Endothelial cell of umbilical vein (primary cell): ENCODE results near the gene REEP2. TPM values are rescaled to one million over a fixed set of nuclear protein-coding genes. Genes with fewer than 3 reads are reported as not detected.

Source experiments
- BruUV-seq: library from RNA; stranded (reverse); fragments of 400-500 nt; replicated peaks from 2 replicates; lab custom pipeline; 2021; lab: Mats Ljungman, UMichigan
- CTCF ChIA-PET: fragments of 300-600, 350-600 bp; sonication (Branson Sonifier 250); formaldehyde crosslinking; loops from one replicate; lab custom pipeline; 2021; ENCODE audit warnings: antibody characterized with exemption, inconsistent platforms; lab: Charles Lee
- POLR2A ChIA-PET: fragments of 300-600, 350-600 bp; sonication (Branson Sonifier 250); formaldehyde crosslinking; loops from one replicate; lab custom pipeline; 2021; ENCODE audit warnings: antibody characterized with exemption, inconsistent platforms; lab: Charles Lee
- DNase-seq: peaks from one replicate; pipeline ENCODE4 v3.0.0-alpha.2; 2011; ENCODE audit warnings: low read depth, low spot score
- FAIRE-seq: peaks from 2 replicates; lab custom pipeline; 2011; peaks lifted over from hg19 to GRCh38; lab: Jason Lieb, UNC
- H2AFZ ChIP-seq: 2 replicates; pipeline ENCODE4 v1.6.0; 2012; ENCODE audit warnings: low read depth, low read length, control low read depth, inconsistent platforms
- H3K27ac ChIP-seq: 2 replicates; pipeline ENCODE4 v1.5.1; 2011; ENCODE audit warnings: low read depth, mild to moderate bottlenecking, control low read depth, low read length, moderate library complexity; ENCODE audit not compliant: insufficient read depth
- H3K27me3 ChIP-seq, 2 experiments: 2 replicates each; pipeline versions ENCODE4 v1.6.0 to v1.6.1; 2011; ENCODE audit warnings: low read length in 2 of 2, mixed read lengths in 1 of 2; ENCODE audit not compliant: control insufficient read depth in 2 of 2, insufficient read depth in 2 of 2
- H3K36me3 ChIP-seq, 2 experiments: 2 replicates in 1 of 2; 3 replicates in 1 of 2; pipeline ENCODE4 v1.5.1; 2011; ENCODE audit warnings: low read length in 2 of 2, mild to moderate bottlenecking in 1 of 2, moderate library complexity in 1 of 2; ENCODE audit not compliant: control insufficient read depth in 2 of 2, insufficient read depth in 2 of 2; ENCODE audit errors: extremely low read depth in 1 of 2
- H3K4me1 ChIP-seq: 3 replicates; pipeline ENCODE4 v1.5.1; 2011; ENCODE audit warnings: mild to moderate bottlenecking, low read length; ENCODE audit not compliant: control insufficient read depth, insufficient read depth; ENCODE audit errors: extremely low read depth
- H3K4me2 ChIP-seq: 2 replicates; pipeline ENCODE4 v1.6.1; 2011; ENCODE audit warnings: low read length, control low read depth, mixed read lengths; ENCODE audit not compliant: insufficient read depth
- H3K4me3 ChIP-seq, 3 experiments: fragments of 200-600 bp in 1 of 3; sonication (generic), shearing (Covaris generic) in 1 of 3; replicated peaks in 1 of 3; 2 replicates each; pipeline ENCODE4 v1.5.1; 2011 to 2016; ENCODE audit warnings: control low read depth in 3 of 3, low read length in 3 of 3, mild to moderate bottlenecking in 2 of 3, inconsistent platforms in 1 of 3, low read depth in 1 of 3, moderate library complexity in 1 of 3; ENCODE audit not compliant: insufficient read depth in 1 of 3
- H3K79me2 ChIP-seq: 2 replicates; pipeline ENCODE4 v1.6.0; 2012; ENCODE audit warnings: low read length, inconsistent platforms; ENCODE audit not compliant: control insufficient read depth, insufficient read depth
- H3K9ac ChIP-seq: replicated peaks from 2 replicates; pipeline ENCODE3; 2011; ENCODE audit warnings: low read length, control low read depth; ENCODE audit not compliant: insufficient read depth; ENCODE audit errors: extremely low read depth
- H3K9me1 ChIP-seq: replicated peaks from 3 replicates; pipeline ENCODE4 v1.6.0; 2011; ENCODE audit warnings: mild to moderate bottlenecking, low read length; ENCODE audit not compliant: control insufficient read depth, insufficient read depth; ENCODE audit errors: extremely low read depth
- H3K9me3 ChIP-seq: replicated peaks from 2 replicates; pipeline ENCODE4 v1.5.1; 2012; ENCODE audit warnings: low read length, inconsistent platforms; ENCODE audit not compliant: control insufficient read depth, insufficient read depth
- H4K20me1 ChIP-seq: replicated peaks from 2 replicates; pipeline ENCODE3; 2011; ENCODE audit warnings: mild to moderate bottlenecking, low read length; ENCODE audit not compliant: control insufficient read depth, insufficient read depth; ENCODE audit errors: extremely low read depth
- EZH2 ChIP-seq: IDR thresholded peaks from 2 replicates; pipeline ENCODE4 v1.6.1; 2012; ENCODE audit warnings: borderline replicate concordance, low read depth, mild to moderate bottlenecking, moderate library complexity, low read length, inconsistent platforms; ENCODE audit not compliant: severe bottlenecking
- FOS ChIP-seq: IDR thresholded peaks from 2 replicates; pipeline ENCODE4 v1.6.1; 2011; ENCODE audit warnings: mild to moderate bottlenecking, low read length, moderate library complexity, borderline replicate concordance; ENCODE audit not compliant: insufficient read depth
- GATA2 ChIP-seq: IDR thresholded peaks from 2 replicates; pipeline ENCODE4 v1.7.0; 2011; ENCODE audit warnings: low read depth, mild to moderate bottlenecking, moderate library complexity, mixed read lengths, low read length; ENCODE audit not compliant: insufficient read length, insufficient read depth
- JUN ChIP-seq: IDR thresholded peaks from 2 replicates; pipeline ENCODE4 v1.6.1; 2011; ENCODE audit warnings: borderline replicate concordance, low read depth; ENCODE audit not compliant: insufficient read length, insufficient read depth
- MYC ChIP-seq: IDR thresholded peaks from one replicate; pipeline ENCODE4 v1.6.1; 2011; ENCODE audit warnings: mild to moderate bottlenecking, low read depth, low read length
- POLR2A ChIP-seq: IDR thresholded peaks from 2 replicates; pipeline ENCODE4 v1.6.1; 2012; ENCODE audit warnings: low read depth, mild to moderate bottlenecking, control low read depth, low read length
- POLR2AphosphoS5 ChIP-seq: IDR thresholded peaks from 2 replicates; pipeline ENCODE4 v1.6.1; 2012; ENCODE audit warnings: low read depth, mild to moderate bottlenecking, control low read depth, low read length, moderate library complexity; ENCODE audit not compliant: insufficient read depth
- dilution Hi-C: fragments of 300-500 bp; cut with MboI; formaldehyde crosslinking; loops from one replicate; pipeline ENCODE4 v1.15.0; 2019; ENCODE audit warnings: low sequenced_read_pairs; ENCODE audit not compliant: extremely low pct_ligation_motif_present
- intact Hi-C: fragments of 100-400 bp; cut with micrococcal nuclease; formaldehyde crosslinking; loops from one replicate; pipeline ENCODE4 v1.10.0; 2022
- polyA plus RNA-seq, 4 experiments: library from polyadenylated mRNA; depleted of rRNA in 3 of 4; stranded (reverse) in 3 of 4; unstranded in 1 of 4; fragments of >200 nt; gene quantifications; 2 replicates each; pipeline versions ENCODE4 v1.2.1 to v1.2.3, GENCODE V29; 2011 to 2012; ENCODE audit warnings: missing spikeins in 1 of 4
- total RNA-seq: library from RNA; stranded (reverse); gene quantifications from 2 replicates; pipeline ENCODE4 v1.2.3, GENCODE V29; 2021
- TF ChIP-seq, protein P1 (sequence below), 2 donors: IDR thresholded peaks; 1 replicate in 1 of 2; 2 replicates in 1 of 2; pipeline ENCODE4 v1.5.1; 2011; ENCODE audit warnings: low read length in 2 of 2, mild to moderate bottlenecking in 2 of 2, moderate library complexity in 2 of 2, control low read depth in 1 of 2, inconsistent platforms in 1 of 2, low read depth in 1 of 2; ENCODE audit not compliant: insufficient read depth in 1 of 2; ENCODE audit errors: extremely low read depth in 1 of 2
- TF ChIP-seq, protein P2 (sequence below): IDR thresholded peaks from 2 replicates; pipeline ENCODE4 v1.6.1; 2011; ENCODE audit not compliant: insufficient read depth, insufficient read length

REEP2 gene
- total and polyA plus RNA-seq, 2 donors (not counting 3 experiments of a cell fraction or from before 2014, with no cell fraction given) = 4.0 to 4.8 TPM

DNA sequence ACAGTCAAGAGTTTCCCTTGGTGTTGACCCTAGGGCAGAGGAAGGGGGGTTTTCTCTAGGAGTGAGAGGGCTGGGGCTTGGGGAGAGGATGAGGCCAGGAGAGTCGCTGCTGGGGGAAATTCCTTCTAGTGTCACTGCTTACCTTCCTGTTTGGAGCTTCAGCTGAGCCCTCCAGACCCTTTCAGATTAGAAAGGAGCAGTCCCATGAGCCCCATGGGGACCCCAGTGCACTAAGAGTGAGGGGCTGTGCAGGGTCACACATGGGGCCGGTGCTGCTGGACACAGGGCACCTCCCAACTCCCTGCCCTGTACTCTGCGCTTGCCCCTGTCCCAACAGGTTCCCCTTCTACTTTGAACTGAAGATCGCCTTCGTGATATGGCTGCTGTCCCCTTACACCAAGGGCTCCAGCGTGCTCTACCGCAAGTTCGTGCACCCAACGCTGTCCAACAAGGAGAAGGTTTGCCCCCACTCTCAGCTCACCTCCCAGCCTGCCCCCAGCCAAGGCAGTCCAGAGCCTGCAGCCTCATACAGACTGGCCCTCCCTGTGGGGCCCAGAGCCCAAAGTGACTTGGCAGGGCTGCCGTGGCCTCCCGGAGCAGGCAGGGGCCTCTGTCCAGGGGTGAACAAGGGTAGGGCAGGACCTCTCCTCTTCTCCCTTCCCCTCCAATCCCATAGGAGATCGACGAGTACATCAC lies 5.4 kb downstream of the REEP2 start:
- ChIA-PET POLR2A (no interaction called here), CTCF (interaction anchor here (9.4 kb wide), 1 partner anchor 59 kb away, joined by 207 read pairs; no protein-coding TSS in a partner anchor)
- Histone ChIP-seq H3K9me1 (no peaks in the 10 kb centered on the region), H3K27ac (no peak overlapping the region), H3K4me2 (no peak overlapping the region), H3K27me3 (no peaks in the 10 kb centered on the region), H3K9ac (no peak overlapping the region), H3K9me3 (no peaks in the 10 kb centered on the region), H3K4me3 (no peak overlapping the region), H2AFZ (no peak overlapping the region), H3K4me1 (peaks cover 4% of the 10 kb centered on the region), H3K79me2 (no peaks in the 10 kb centered on the region), H4K20me1 (no peaks in the 10 kb centered on the region), H3K36me3 (no peaks in the 10 kb centered on the region)
- intact Hi-C loops = no loop called here
- no TSS peak for BruUV-seq
- FAIRE-seq (no peak), DNase-seq (no peak)
- dilution Hi-C loops = no loop called here
- no peak for TF ChIP-seq JUN
- TF ChIP-seq EZH2 = no peak
- no peak for TF ChIP-seq MYC
- TF ChIP-seq, protein P1, sequence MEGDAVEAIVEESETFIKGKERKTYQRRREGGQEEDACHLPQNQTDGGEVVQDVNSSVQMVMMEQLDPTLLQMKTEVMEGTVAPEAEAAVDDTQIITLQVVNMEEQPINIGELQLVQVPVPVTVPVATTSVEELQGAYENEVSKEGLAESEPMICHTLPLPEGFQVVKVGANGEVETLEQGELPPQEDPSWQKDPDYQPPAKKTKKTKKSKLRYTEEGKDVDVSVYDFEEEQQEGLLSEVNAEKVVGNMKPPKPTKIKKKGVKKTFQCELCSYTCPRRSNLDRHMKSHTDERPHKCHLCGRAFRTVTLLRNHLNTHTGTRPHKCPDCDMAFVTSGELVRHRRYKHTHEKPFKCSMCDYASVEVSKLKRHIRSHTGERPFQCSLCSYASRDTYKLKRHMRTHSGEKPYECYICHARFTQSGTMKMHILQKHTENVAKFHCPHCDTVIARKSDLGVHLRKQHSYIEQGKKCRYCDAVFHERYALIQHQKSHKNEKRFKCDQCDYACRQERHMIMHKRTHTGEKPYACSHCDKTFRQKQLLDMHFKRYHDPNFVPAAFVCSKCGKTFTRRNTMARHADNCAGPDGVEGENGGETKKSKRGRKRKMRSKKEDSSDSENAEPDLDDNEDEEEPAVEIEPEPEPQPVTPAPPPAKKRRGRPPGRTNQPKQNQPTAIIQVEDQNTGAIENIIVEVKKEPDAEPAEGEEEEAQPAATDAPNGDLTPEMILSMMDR (IDR thresholded peaks at IDR 0.05; ENCODE audit: extremely low read depth in 1 of 2, insufficient read depth in 1 of 2, low read depth in 1 of 2, low read length in 2 of 2) = no peak
- TF ChIP-seq POLR2A = no peak
- no peak for TF ChIP-seq FOS
- TF ChIP-seq, protein P2, sequence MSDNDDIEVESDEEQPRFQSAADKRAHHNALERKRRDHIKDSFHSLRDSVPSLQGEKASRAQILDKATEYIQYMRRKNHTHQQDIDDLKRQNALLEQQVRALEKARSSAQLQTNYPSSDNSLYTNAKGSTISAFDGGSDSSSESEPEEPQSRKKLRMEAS = no peak
- TF ChIP-seq POLR2AphosphoS5 = no peak
- TF ChIP-seq GATA2 = no peak
